Measurements from ENCODE around the gene CREB3L2. TPM values are rescaled to one million over a fixed set of nuclear protein-coding genes. Genes with fewer than 3 reads are reported as not detected.
"Not testable (repeated sequence)": the region's sequence is repeated elsewhere in the genome, so short reads cannot be mapped to it uniquely, and the experiment has no call there.

CREB3L2 gene
- polyA plus RNA-seq, 1 experiment: 57.8 TPM

- no peak for TF ChIP-seq CTCF (IDR thresholded peaks at IDR 0.05; ENCODE audit: low read depth, low read length)
- peak overlapping the region; percentile 68 for H3K27ac ChIP-seq (ENCODE audit: low read depth, low read length)
- CTCF ChIA-PET: interaction anchor here (0.9 to 1.1 kb wide), 2 partner anchors 69 to 70 kb away, joined by 3 to 4 read pairs; partner anchors contain the start of gene CREB3L2
- POLR2A ChIA-PET: interaction anchor here (0.8 to 1.1 kb wide), 2 partner anchors 59 to 67 kb away, joined by 3 read pairs; no protein-coding TSS in a partner anchor
- DNase-seq (ENCODE audit: low read depth, low spot score): no peak
- no peaks in the 10 kb centered on the region; the same call in 1 of the 2 replicates for H3K9me3 ChIP-seq (ENCODE audit: control insufficient read depth, insufficient read depth, low read length)
- H3K4me3 ChIP-seq (ENCODE audit: low read depth, low read length): no peak overlapping the region
- no peaks in the 10 kb centered on the region for H3K27me3 ChIP-seq (ENCODE audit: control insufficient read depth, insufficient read depth, low read length)
Observed at GRCh38 chr7:137932881-137933269, 69.0 kb downstream of the CREB3L2 start.

GRCh38 chr7:137931823-137932222 is 70.1 kb downstream of the CREB3L2 start:
- Histone ChIP-seq H3K27ac (ENCODE audit: low read depth, low read length) (no peak overlapping the region), H3K9me3 (ENCODE audit: control insufficient read depth, insufficient read depth, low read length) (no peaks in the 10 kb centered on the region; the same call in 1 of the 2 replicates), H3K27me3 (ENCODE audit: control insufficient read depth, insufficient read depth, low read length) (no peaks in the 10 kb centered on the region), H3K4me3 (ENCODE audit: low read depth, low read length) (no peak overlapping the region)
- ChIA-PET POLR2A (interaction anchor here (0.7 kb wide), 3 partner anchors 11 to 70 kb away, joined by 4 to 7 read pairs (median 6); partner anchors contain the start of gene CREB3L2), CTCF (interaction anchor here (1.1 kb wide), 1 partner anchor 70 kb away, joined by 3 read pairs; the partner anchor contains the start of gene CREB3L2)
- no peak for DNase-seq (ENCODE audit: low read depth, low spot score)
- TF ChIP-seq CTCF (IDR thresholded peaks at IDR 0.05; ENCODE audit: low read depth, low read length): no peak

- ChIA-PET CTCF (interaction anchor here (0.6 to 2.0 kb wide), 6 partner anchors 25 to 275 kb away, joined by 3 to 5 read pairs (median 4); no protein-coding TSS in a partner anchor), POLR2A (interaction anchor here (0.7 to 1.0 kb wide), 3 partner anchors 9 to 70 kb away, joined by 3 to 6 read pairs (median 5); no protein-coding TSS in a partner anchor)
- Histone ChIP-seq H3K27me3 (ENCODE audit: control insufficient read depth, insufficient read depth, low read length) (no peaks in the 10 kb centered on the region), H3K9me3 (ENCODE audit: control insufficient read depth, insufficient read depth, low read length) (no peaks in the 10 kb centered on the region; the same call in 1 of the 2 replicates), H3K4me3 (ENCODE audit: low read depth, low read length) (no peak overlapping the region), H3K27ac (ENCODE audit: low read depth, low read length) (peak overlapping the region; percentile 87)
- no peak for TF ChIP-seq CTCF (IDR thresholded peaks at IDR 0.05; ENCODE audit: low read depth, low read length)
- peak; percentile 78 for DNase-seq (ENCODE audit: low read depth, low spot score)
Observed at GRCh38 chr7:137930581-137930980, 71.3 kb downstream of the CREB3L2 start.

GRCh38 chr7:137928626-137929025 is 73.3 kb downstream of the CREB3L2 start:
- no peak for TF ChIP-seq CTCF (IDR thresholded peaks at IDR 0.05; ENCODE audit: low read depth, low read length)
- no peak for DNase-seq (ENCODE audit: low read depth, low spot score)
- H3K4me3 ChIP-seq (ENCODE audit: low read depth, low read length): no peak overlapping the region
- H3K27me3 ChIP-seq (ENCODE audit: control insufficient read depth, insufficient read depth, low read length): no peaks in the 10 kb centered on the region
- ChIA-PET POLR2A (no interaction called here), CTCF (interaction anchor here (0.7 to 1.3 kb wide), 2 partner anchors 25 to 74 kb away, joined by 7 read pairs; partner anchors contain the start of gene CREB3L2)
- no peaks in the 10 kb centered on the region; the same call in 1 of the 2 replicates for H3K9me3 ChIP-seq (ENCODE audit: control insufficient read depth, insufficient read depth, low read length)
- no peak overlapping the region for H3K27ac ChIP-seq (ENCODE audit: low read depth, low read length)

GRCh38 chr7:137927386-137927785 is 74.5 kb downstream of the CREB3L2 start:
- CTCF ChIA-PET: interaction anchor here (0.6 to 1.3 kb wide), 3 partner anchors 52 to 272 kb away, joined by 3 to 7 read pairs (median 5); partner anchors contain the start of gene CREB3L2
- no peak overlapping the region for H3K27ac ChIP-seq (ENCODE audit: low read depth, low read length)
- POLR2A ChIA-PET: interaction anchor here (0.6 kb wide), 1 partner anchor 1195 kb away, joined by 3 read pairs; no protein-coding TSS in a partner anchor

GRCh38 chr7:137926206-137926605 is 75.7 kb downstream of the CREB3L2 start:
- H3K27ac ChIP-seq (ENCODE audit: low read depth, low read length); H3K27me3 ChIP-seq (ENCODE audit: control insufficient read depth, insufficient read depth, low read length); DNase-seq (ENCODE audit: low read depth, low spot score); H3K9me3 ChIP-seq (ENCODE audit: control insufficient read depth, insufficient read depth, low read length); H3K4me3 ChIP-seq (ENCODE audit: low read depth, low read length); POLR2A ChIA-PET: not testable (repeated sequence)
- CTCF ChIA-PET: interaction anchor here (1.5 to 3.0 kb wide), 2 partner anchors 77 to 270 kb away, joined by 5 to 15 read pairs; partner anchors contain the start of gene CREB3L2

More at GRCh38 chr7:137927386-137927785, 74.5 kb downstream of the CREB3L2 start:
- Histone ChIP-seq H3K4me3 (ENCODE audit: low read depth, low read length) (no peak overlapping the region), H3K27me3 (ENCODE audit: control insufficient read depth, insufficient read depth, low read length) (no peaks in the 10 kb centered on the region), H3K9me3 (ENCODE audit: control insufficient read depth, insufficient read depth, low read length) (no peaks in the 10 kb centered on the region; the same call in 1 of the 2 replicates)
- DNase-seq (ENCODE audit: low read depth, low spot score): no peak
- TF ChIP-seq CTCF (IDR thresholded peaks at IDR 0.05; ENCODE audit: low read depth, low read length): no peak

All from AG04450 (cell line).